Activated CD4-positive, alpha-beta memory T cell treated with anti-CD3 and anti-CD28 coated beads for 36 hours (primary cell): ENCODE data around the gene ZNF778. TPM values are rescaled to one million over a fixed set of nuclear protein-coding genes. Genes with fewer than 3 reads are reported as not detected.

Source experiments
- CTCF ChIA-PET: fragments of 350-600 bp; sonication (Branson Sonifier 250); formaldehyde crosslinking; loops from one replicate; lab custom pipeline; 2021; ENCODE audit warnings: antibody characterized with exemption, inconsistent platforms; lab: Charles Lee
- POLR2A ChIA-PET: fragments of 350-600 bp; sonication (Branson Sonifier 250); formaldehyde crosslinking; loops from one replicate; lab custom pipeline; 2021; ENCODE audit warnings: antibody characterized with exemption; lab: Charles Lee
- DNase-seq: peaks from one replicate; pipeline ENCODE4 v3.0.0-alpha.2; 2020
- H3K27ac Mint-ChIP-seq: one replicate; pipeline ENCODE4 v1.8.0; 2021; ENCODE audit warnings: mixed read lengths
- H3K27me3 Mint-ChIP-seq: one replicate; pipeline ENCODE4 v1.8.0; 2021; ENCODE audit warnings: mixed read lengths
- H3K36me3 Mint-ChIP-seq: one replicate; pipeline ENCODE4 v1.8.0; 2021; ENCODE audit warnings: mixed read lengths
- H3K4me1 Mint-ChIP-seq: one replicate; pipeline ENCODE4 v1.8.0; 2021; ENCODE audit warnings: low read depth, mixed read lengths
- H3K4me3 Mint-ChIP-seq: one replicate; pipeline ENCODE4 v1.8.0; 2021; ENCODE audit warnings: mild to moderate bottlenecking, mixed read lengths
- H3K9me3 Mint-ChIP-seq: one replicate; pipeline ENCODE4 v1.8.0; 2021; ENCODE audit warnings: mixed read lengths
- intact Hi-C: fragments of 100-400 bp; cut with micrococcal nuclease; formaldehyde crosslinking; loops from one replicate; pipeline ENCODE4 v1.15.1; 2023
- total RNA-seq, 2 experiments: library from RNA; stranded (reverse); gene quantifications; one replicate each; pipeline ENCODE4 v1.2.3, GENCODE V29; 2021

Gene ZNF778
- total RNA-seq: 1 to 10 TPM; 7.4 to 7.9 TPM

DNA sequence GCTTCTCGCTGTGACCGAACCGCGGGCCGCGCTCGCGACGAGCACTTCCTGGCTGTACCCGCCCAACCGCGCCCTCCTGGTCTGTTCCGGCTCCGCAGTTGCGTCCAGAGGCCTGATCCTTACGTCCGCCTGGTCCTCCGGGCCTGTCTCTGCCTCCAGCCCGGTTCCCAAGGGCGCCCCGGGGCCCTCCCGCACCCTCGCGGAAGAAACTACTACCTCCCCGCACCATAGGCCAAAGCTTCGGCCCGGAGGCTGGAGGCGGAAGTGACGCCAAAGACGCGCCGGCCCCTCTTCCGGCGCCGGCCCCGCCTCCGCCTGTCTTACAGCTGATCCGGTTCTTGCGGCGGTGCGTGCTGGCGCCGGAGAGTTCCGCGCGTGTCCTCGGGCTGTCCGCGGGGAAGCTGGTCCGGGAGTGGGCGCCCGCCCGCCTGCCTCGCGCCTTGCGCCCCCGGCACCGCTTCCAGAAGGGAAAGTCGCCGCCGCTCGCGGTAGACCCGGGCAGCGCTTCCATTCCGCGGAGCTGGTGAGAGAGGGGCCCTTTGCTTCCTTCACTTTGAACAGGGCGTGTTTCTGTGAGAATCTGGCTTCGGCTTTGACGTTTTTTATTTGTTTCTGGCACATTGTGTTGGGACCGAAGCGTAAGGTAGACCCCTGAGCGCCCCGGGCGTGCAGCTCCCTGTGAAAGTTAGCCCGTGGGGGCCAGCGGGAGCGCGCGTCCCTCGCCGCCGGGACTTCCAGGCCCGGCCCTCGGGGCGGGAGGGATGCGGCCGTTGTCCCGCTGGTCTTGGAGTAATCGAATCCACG lies at the start of gene ZNF778:
ZNF778 (plus strand) TSS at position 316 of the 804 bp plus-strand sequence. CDS start 3,425 bp downstream, outside the sequence.
- Mint-ChIP-seq H3K27ac (peak within 1 kb of the TSS; percentile 75), H3K4me3 (peak within 1 kb of the TSS; percentile 75), H3K36me3 (peaks cover 6% of the 10 kb centered on the region), H3K4me1 (peaks cover 10% of the 10 kb centered on the region), H3K27me3 (no peaks in the 10 kb centered on the region), H3K9me3 (no peaks in the 10 kb centered on the region)
- peak; percentile 87 for DNase-seq
- POLR2A ChIA-PET: interaction anchor here (0.6 to 1.2 kb wide), 5 partner anchors 23 to 124 kb away, joined by 3 to 5 read pairs (median 3); partner anchors contain the start of gene ACSF3
- CTCF ChIA-PET: interaction anchor here (0.9 to 1.5 kb wide), 7 partner anchors 23 to 405 kb away, joined by 3 to 16 read pairs (median 5); partner anchors contain the start of genes APRT, GALNS and TRAPPC2L
- intact Hi-C loops: loop anchor here (1.0 to 10.0 kb wide), 3 partner anchors 23 to 191 kb away; partner anchors contain the start of gene ACSF3

DNA sequence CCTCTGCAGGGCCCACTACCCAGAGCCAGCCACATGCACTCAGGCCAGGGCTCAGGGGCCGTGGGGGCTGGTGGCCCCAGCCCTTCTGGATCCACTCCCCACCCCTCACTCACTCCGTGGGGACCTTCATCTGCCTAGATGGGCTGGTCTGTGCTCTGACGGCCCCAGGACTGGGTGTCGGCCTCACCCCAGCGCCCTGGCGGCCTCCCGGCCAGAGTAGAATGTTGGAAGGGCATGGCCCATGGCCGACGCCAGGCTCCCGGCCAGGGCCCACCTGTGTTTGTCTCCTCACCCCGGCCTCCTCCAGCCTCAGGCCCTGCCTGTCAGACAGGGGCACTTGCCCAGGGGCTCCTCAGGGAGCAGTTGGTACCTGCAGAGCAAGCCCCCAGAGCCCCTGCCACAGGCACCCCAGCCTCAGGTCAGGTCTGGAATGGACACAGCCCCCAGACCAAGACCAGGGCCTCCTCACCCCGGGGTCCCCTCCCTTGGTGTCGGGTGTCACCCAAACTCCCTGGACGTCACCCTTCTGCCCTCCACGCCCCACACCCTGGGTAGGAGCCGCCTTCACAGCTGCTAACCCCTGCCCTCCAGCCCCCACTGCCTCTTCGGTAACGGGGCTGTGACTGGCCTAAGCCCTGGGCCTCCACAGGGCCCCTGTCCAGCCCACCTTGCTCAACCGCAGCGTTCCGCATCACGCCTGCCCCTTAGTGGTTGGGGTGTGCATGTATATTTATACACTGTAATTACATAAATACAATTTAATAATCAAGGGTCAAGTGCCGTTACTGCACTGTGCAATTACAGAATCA lies 48.9 kb upstream of the ZNF778 start:
- Mint-ChIP-seq H3K9me3 (no peaks in the 10 kb centered on the region), H3K27ac (no peak overlapping the region), H3K4me3 (no peak overlapping the region), H3K36me3 (no peaks in the 10 kb centered on the region), H3K27me3 (peaks cover 4% of the 10 kb centered on the region), H3K4me1 (peaks cover 7% of the 10 kb centered on the region)
- ChIA-PET CTCF (interaction anchor here (0.7 to 2.1 kb wide), 7 partner anchors 13 to 353 kb away, joined by 3 to 13 read pairs (median 3); no protein-coding TSS in a partner anchor), POLR2A (no interaction called here)
- intact Hi-C loops: no loop called here
- no peak for DNase-seq

DNA sequence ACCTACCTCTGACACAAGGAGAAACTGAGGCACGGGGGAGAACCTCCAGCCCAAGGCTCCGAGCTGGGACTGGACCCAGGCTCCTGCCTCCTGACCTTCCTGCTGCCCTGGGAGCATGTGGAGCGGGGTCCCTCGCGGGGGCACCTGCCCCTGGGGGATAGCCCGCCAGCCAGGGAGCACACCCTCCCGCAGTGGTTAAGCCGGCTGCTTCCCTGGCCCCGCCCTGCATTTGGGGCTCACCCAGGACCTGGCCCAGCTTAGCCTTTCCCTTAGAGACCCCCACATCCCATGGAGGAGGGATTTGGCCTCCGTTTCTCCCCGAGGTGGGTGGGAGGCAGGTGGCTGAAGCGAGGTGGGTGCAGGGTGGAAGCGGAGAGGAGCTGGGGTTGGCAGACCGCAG lies 47.7 kb upstream of the ZNF778 start:
- H3K36me3 Mint-ChIP-seq: no peaks in the 10 kb centered on the region
- H3K27me3 Mint-ChIP-seq: peaks cover 4% of the 10 kb centered on the region
- intact Hi-C loops: loop anchor here (2.0 kb wide), 1 partner anchor 313 kb away; the partner anchor contains the start of genes GALNS and TRAPPC2L
- H3K4me1 Mint-ChIP-seq: peaks cover 7% of the 10 kb centered on the region
- ChIA-PET POLR2A (no interaction called here), CTCF (no interaction called here)
- H3K9me3 Mint-ChIP-seq: no peaks in the 10 kb centered on the region
- H3K4me3 Mint-ChIP-seq: no peak overlapping the region
- no peak overlapping the region for H3K27ac Mint-ChIP-seq
- DNase-seq: no peak

DNA sequence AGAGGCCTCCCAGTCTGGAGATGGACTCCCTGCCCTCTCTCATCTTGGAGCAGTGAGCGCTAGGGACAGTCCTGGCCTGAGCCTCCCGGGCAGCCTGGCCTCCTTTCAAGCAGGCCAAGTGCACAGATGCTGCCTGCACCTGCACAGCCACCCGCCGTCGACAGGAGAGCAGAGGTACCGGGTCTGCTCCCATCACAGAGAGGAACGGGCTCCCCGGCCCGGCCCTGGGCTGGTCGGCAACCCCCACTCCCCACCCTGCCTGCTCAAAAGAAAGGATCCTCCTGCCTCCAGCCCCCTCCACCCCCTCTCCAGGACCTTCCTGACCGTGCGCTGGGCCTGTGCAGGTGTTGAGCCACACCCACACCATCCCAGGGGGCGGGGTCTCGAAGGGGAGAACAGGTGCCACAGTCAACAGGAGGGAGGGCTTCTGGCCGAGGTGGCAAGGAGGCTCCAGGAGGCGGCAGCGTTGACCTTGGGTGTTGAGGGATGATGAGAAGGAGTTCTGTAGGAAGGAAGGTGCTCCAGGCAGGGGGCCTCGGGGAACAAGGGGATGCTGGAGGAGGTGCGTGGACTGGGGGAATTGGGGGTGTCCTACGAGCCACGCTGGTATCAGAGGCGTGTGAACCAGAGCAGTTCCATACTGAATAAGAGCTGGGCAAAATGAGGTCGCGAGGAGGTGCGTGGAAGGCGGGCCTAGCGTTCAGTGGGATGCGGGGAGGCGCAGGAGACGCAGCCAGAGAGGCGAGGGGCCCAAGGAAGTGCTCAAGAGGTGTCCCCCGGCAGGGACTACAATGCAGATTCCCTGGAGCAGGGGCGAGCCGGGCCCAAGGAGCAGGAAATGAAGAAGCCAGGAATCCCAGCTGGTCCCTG lies 46.9 kb upstream of the ZNF778 start:
- H3K27me3 Mint-ChIP-seq: peaks cover 4% of the 10 kb centered on the region
- peak; percentile 42 for DNase-seq
- H3K4me1 Mint-ChIP-seq: peaks cover 7% of the 10 kb centered on the region
- intact Hi-C loops: loop anchor here (1.0 to 2.0 kb wide), 3 partner anchors 22 to 314 kb away; partner anchors contain the start of genes GALNS and TRAPPC2L
- no peaks in the 10 kb centered on the region for H3K9me3 Mint-ChIP-seq
- H3K4me3 Mint-ChIP-seq: peak overlapping the region; percentile 57
- no peaks in the 10 kb centered on the region for H3K36me3 Mint-ChIP-seq
- H3K27ac Mint-ChIP-seq: no peak overlapping the region
- POLR2A ChIA-PET: interaction anchor here (1.0 to 1.2 kb wide), 2 partner anchors 76 to 390 kb away, joined by 3 to 4 read pairs; partner anchors contain the start of gene ACSF3
- CTCF ChIA-PET: interaction anchor here (0.8 to 1.2 kb wide), 5 partner anchors 46 to 434 kb away, joined by 3 to 4 read pairs (median 3); partner anchors contain the start of genes APRT and SPG7

DNA sequence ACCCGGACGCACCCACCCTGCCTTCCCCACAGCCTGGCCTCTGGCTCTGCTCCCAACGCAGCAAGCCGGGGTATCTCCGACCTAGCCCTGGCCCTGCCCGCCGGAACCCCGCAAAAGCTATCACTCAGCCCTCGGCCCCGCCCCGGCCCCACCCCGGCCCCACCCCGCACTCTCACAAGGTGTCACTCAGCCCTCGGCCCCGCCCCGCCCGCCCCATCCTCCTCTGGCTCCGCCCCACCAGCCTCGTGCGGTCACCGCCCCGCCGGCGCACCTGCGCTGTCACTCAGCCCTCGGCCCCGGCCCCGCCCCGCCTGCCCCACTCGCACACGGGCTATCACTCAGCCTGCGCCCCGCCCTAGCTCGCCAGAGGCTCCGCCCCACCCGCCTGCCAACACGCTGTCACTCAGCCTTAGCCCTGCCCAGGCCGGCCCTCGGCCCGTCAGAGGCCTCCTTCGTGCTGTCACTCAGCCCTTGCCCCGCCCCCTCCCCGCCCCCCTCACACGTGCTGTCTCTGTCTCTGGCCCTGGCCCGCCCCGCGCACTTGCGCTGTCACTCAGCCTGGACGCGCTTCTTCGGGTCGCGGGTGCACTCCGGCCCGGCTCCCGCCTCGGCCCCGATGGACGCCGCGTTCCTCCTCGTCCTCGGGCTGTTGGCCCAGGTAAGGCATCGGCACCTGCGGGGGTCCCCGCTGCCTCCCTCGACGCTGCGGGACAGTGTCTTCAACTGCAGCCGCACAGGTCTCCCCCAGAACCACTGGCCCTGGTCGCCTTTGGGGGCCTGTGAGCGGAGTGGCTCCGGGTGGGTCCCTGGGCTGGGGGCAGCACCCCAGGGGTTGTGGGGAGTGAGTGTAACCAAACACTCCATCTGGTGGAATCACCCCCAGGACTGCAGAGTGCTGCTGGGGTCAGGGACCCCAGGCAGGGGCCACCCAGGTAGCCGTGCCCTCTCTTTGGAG lies 46.0 kb upstream of the ZNF778 start, which contains the start of gene CDH15:
CDH15 (plus strand) TSS at position 533 of the 955 bp plus-strand sequence; CDS start at position 617, 84 bp downstream.
- intact Hi-C loops: loop anchor here (1.0 to 2.0 kb wide), 3 partner anchors 21 to 315 kb away; partner anchors contain the start of genes GALNS and TRAPPC2L
- Mint-ChIP-seq H3K4me1 (peaks cover 7% of the 10 kb centered on the region), H3K9me3 (no peaks in the 10 kb centered on the region), H3K4me3 (peak within 1 kb of the TSS; percentile 57), H3K27me3 (peaks cover 4% of the 10 kb centered on the region), H3K36me3 (no peaks in the 10 kb centered on the region), H3K27ac (no peak within 1 kb of the TSS)
- peak; percentile 98 for DNase-seq
- CTCF ChIA-PET: interaction anchor here (0.8 to 1.2 kb wide), 5 partner anchors 45 to 434 kb away, joined by 3 to 4 read pairs (median 3); partner anchors contain the start of genes APRT and SPG7
- POLR2A ChIA-PET: interaction anchor here (1.0 to 1.2 kb wide), 2 partner anchors 77 to 390 kb away, joined by 3 to 4 read pairs; partner anchors contain the start of gene ACSF3

DNA sequence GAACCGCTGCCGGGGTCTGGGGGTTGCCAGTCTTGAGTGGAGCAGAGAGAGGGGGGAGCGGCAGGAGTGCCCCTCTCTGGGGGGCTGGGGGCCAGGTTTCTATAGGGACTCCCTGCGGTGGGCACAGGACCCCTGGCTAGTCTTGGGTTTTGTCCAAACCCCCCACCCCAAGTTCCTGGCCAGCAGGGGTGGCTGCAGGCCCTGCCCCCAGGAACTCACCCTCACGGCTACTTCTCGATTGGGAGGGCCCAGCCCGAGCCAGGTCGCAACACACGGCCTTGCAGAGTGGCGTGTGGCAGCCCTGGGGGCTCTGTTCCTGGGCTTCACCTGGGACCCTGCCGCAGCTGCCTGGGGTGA lies 45.4 kb upstream of the ZNF778 start:
- H3K27me3 Mint-ChIP-seq: peaks cover 4% of the 10 kb centered on the region
- DNase-seq: no peak
- H3K27ac Mint-ChIP-seq: no peak overlapping the region
- POLR2A ChIA-PET: no interaction called here
- no peaks in the 10 kb centered on the region for H3K36me3 Mint-ChIP-seq
- H3K4me3 Mint-ChIP-seq: no peak overlapping the region
- H3K9me3 Mint-ChIP-seq: no peaks in the 10 kb centered on the region
- CTCF ChIA-PET: no interaction called here
- peaks cover 7% of the 10 kb centered on the region for H3K4me1 Mint-ChIP-seq
- intact Hi-C loops: no loop called here

DNA sequence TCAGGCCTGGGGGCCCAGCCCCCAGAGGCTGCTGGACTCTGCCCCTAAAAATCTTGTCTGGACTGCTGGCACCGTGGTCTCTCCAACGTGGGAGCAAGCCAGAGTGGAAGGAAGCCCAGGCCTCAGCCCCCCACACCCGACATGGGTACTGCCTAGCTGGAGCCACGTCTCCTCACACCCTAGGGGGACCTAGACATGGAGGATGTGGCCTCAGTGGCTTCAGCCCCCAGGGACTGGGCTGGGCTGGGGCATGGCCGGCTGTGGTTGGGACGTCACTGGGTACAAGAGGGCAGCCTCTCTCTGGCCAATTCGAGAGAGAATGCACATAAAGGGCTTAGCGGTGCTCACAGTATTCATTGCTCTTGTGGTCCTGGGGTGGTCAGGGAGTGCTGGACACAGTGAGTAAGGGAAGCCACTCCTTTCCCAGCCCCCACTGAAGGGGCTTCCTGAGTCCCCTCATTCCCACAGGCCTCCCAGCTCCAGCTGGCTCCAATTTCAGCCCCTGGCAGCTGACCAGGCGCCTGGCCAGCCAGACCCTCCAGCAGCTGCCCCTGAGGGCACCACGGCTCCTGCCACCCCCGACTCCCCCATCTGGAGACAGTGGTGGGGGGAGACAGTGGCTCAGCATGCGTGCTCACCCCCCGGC lies 44.9 kb upstream of the ZNF778 start:
- Mint-ChIP-seq H3K27me3 (peaks cover 4% of the 10 kb centered on the region), H3K36me3 (no peaks in the 10 kb centered on the region), H3K9me3 (no peaks in the 10 kb centered on the region), H3K27ac (no peak overlapping the region), H3K4me1 (peaks cover 7% of the 10 kb centered on the region), H3K4me3 (no peak overlapping the region)
- intact Hi-C loops: no loop called here
- ChIA-PET POLR2A (no interaction called here), CTCF (no interaction called here)
- no peak for DNase-seq

DNA sequence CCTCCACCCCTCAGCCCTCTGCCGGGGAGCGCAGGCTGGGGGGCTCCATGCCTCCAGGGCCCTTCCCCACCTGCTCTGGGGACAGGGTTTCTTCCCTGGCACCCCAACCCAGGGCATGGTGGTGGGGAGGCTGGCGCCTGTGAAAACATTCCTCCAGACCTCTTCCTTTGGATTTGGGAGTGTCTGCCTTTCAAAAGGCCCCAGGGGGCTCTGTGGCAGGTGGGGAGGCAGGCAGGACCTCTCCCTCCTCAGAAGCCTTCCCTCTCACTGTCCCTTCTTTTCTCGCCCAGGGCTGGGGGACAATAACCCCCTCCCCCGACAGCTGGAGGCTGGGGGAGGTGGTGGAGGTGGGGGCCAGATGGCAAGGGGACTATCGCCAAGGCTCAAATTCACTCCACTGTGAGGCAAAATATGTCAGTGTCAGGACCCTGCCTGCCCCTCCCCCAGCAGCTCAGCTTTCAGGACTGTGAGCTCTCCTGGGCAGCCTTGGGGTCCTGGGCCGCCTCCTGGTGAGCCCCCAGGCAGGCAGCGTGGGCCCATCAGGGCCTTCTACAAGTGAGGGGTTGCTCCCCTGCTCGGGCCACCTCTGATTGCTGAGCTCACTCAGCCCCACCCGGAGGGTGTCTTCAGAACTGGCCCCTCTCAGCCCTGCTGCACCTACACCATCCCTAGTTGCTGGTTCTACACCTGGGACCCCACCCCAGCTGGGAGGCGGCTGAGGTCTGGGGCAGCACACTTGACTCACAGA lies 44.2 kb upstream of the ZNF778 start:
- Mint-ChIP-seq H3K36me3 (no peaks in the 10 kb centered on the region), H3K4me3 (no peak overlapping the region), H3K4me1 (peaks cover 7% of the 10 kb centered on the region), H3K9me3 (no peaks in the 10 kb centered on the region), H3K27me3 (peaks cover 4% of the 10 kb centered on the region), H3K27ac (no peak overlapping the region)
- intact Hi-C loops: no loop called here
- POLR2A ChIA-PET: no interaction called here
- CTCF ChIA-PET: no interaction called here
- no peak for DNase-seq

DNA sequence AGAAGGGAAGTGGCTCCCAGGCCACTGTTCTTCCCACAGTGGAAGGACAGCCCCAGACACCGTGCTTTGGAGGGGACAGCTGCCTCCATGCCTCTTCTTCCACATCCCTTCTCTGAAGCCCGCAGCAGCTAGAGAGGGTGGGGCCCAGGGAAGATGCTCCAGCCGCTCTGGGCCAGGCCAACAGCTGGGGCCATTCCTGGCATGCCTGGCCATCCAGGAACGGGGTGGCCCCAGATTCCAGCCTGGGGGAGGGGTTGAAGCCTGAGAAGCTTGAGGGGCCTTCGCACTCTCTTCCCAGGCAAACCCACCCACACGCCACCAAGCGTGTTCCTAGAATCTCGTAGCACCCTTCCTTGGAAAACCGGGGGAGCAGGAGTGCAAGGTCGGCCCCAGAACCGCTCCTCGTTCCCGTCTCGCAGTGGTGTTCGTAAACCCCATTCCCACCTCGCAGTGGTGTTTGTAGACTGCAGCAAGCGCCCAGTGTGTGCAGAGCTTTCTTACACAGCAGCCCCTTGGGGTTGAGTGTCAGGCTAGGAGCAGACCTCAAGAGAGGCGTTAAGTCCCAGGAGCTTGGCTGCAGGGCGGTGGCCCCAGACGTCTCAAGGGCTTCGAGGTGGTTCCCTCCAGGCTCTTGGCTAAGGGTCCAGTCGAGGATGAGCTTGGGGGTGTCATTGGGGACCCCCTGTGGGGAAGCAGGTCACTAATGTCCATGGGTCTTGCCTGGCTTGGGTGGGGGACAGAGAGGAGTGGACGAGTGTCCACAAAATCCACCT lies 43.3 kb upstream of the ZNF778 start:
- intact Hi-C loops: no loop called here
- H3K4me3 Mint-ChIP-seq: no peak overlapping the region
- H3K27me3 Mint-ChIP-seq: peaks cover 4% of the 10 kb centered on the region
- DNase-seq: no peak
- ChIA-PET POLR2A (interaction anchor here (0.6 kb wide), 1 partner anchor 9 kb away, joined by 3 read pairs; no protein-coding TSS in a partner anchor), CTCF (no interaction called here)
- no peaks in the 10 kb centered on the region for H3K9me3 Mint-ChIP-seq
- no peak overlapping the region for H3K27ac Mint-ChIP-seq
- H3K4me1 Mint-ChIP-seq: peaks cover 7% of the 10 kb centered on the region
- H3K36me3 Mint-ChIP-seq: no peaks in the 10 kb centered on the region
